ENCODE data around the gene ADCY5. TPM values are rescaled to one million over a fixed set of nuclear protein-coding genes. Genes with fewer than 3 reads are reported as not detected.

Gene ADCY5
- total RNA-seq, 1 experiment from 2014 or later: 0.49 TPM

GRCh38 chr3:123337226-123337625 lies 111.7 kb downstream of the ADCY5 start:
- H3K9me2 ChIP-seq (ENCODE audit: insufficient read depth): no peaks in the 10 kb centered on the region
- ChIA-PET CTCF (no interaction called here), POLR2A (no interaction called here), RAD21 (ENCODE audit: low non-redundant PET in 1 of 2, low total read pairs in 2 of 2, uncharacterized antibody in 2 of 2, unreplicated experiment in 2 of 2) (no interaction called here)
- ATAC-seq (no peak), DNase-seq (ENCODE audit: low read depth, low spot score) (no peak)
- H4K20me1 ChIP-seq (ENCODE audit: insufficient read depth): no peaks in the 10 kb centered on the region
- no peaks in the 10 kb centered on the region for H3K36me3 ChIP-seq (ENCODE audit: control insufficient read depth in 1 of 2, insufficient read depth in 2 of 2, low read length in 2 of 2)
- H3K4me2 ChIP-seq (ENCODE audit: low read length): no peak overlapping the region
- H3K9me3 ChIP-seq (ENCODE audit: control insufficient read depth in 1 of 2, insufficient read depth in 1 of 2, low read depth in 1 of 2, low read length in 2 of 2): no peaks in the 10 kb centered on the region
- no peak for TF ChIP-seq REST (IDR thresholded peaks at IDR 0.05; ENCODE audit: low read depth)
- TF ChIP-seq YY1 (IDR thresholded peaks at IDR 0.05; ENCODE audit: extremely low read depth, insufficient replicate concordance, low read depth, low read length): no peak
- TF ChIP-seq EZH2phosphoT487 (IDR thresholded peaks at IDR 0.05; ENCODE audit: borderline replicate concordance): no peak
- TF ChIP-seq FOSL1 (IDR thresholded peaks at IDR 0.05; ENCODE audit: low read depth): no peak
- TF ChIP-seq ZNF274 (IDR thresholded peaks at IDR 0.05; ENCODE audit: low read depth, low read length): no peak
- TF ChIP-seq CTCF (IDR thresholded peaks at IDR 0.05 in 2 of 3, conservative IDR thresholded peaks at IDR 0.05 in 1 of 3; ENCODE audit: borderline replicate concordance in 1 of 3, insufficient read depth in 1 of 3, low read depth in 2 of 3, low read length in 2 of 3): no peak
- TF ChIP-seq POLR2AphosphoS5 (IDR thresholded peaks at IDR 0.05; ENCODE audit: low read depth, low read length): no peak
- TF ChIP-seq RAD21 (IDR thresholded peaks at IDR 0.05; ENCODE audit: low read depth): no peak
- no peak for TF ChIP-seq CBX3 (IDR thresholded peaks at IDR 0.05; ENCODE audit: low read depth)
- TF ChIP-seq CEBPB (IDR thresholded peaks at IDR 0.05; ENCODE audit: low read depth): no peak
- TF ChIP-seq MAX (IDR thresholded peaks at IDR 0.05): no peak
- no peak for TF ChIP-seq POLR2A (IDR thresholded peaks at IDR 0.05; ENCODE audit: borderline replicate concordance, extremely low read depth, insufficient read depth, insufficient read length)
- TF ChIP-seq SIN3A (IDR thresholded peaks at IDR 0.05; ENCODE audit: low read depth): no peak
- no peak for TF ChIP-seq TCF7L2 (IDR thresholded peaks at IDR 0.05; ENCODE audit: borderline replicate concordance, extremely low read depth, insufficient read depth, insufficient read length)
- no peaks in the 10 kb centered on the region for H3K4me1 ChIP-seq (ENCODE audit: control insufficient read depth in 1 of 2, insufficient read depth in 2 of 2, low read length in 2 of 2)
- H3K4me3 ChIP-seq (replicated peaks in 1 of 2; ENCODE audit: low read depth in 1 of 2, low read length in 2 of 2): no peak overlapping the region
- H2AFZ ChIP-seq (ENCODE audit: low read depth, low read length, poor library complexity, severe bottlenecking): no peak overlapping the region
- H3K79me2 ChIP-seq (ENCODE audit: insufficient read depth, low read length): no peaks in the 10 kb centered on the region
- no peaks in the 10 kb centered on the region for H3K27me3 ChIP-seq (ENCODE audit: insufficient read depth, low read length)
- no peak overlapping the region for H3K27ac ChIP-seq (ENCODE audit: low read depth, low read length)
- intact Hi-C loops (cut with micrococcal nuclease): no loop called here
- H3K9ac ChIP-seq (ENCODE audit: low read length): no peak overlapping the region
- no TSS peak for BruUV-seq (replicated peaks)
